CD4-positive, alpha-beta T cell treated with Interleukin-17A for 4 hours (primary cell): ENCODE results near the gene ASB6.
"Not testable (repeated sequence)": the region's sequence is repeated elsewhere in the genome, so short reads cannot be mapped to it uniquely, and the experiment has no call there.

Experiments
- DNase-seq: peaks from one replicate; pipeline ENCODE4 v3.0.0-alpha.2; 2020; ENCODE audit warnings: mixed read lengths

Gene ASB6

GRCh38 chr9:129666575-129666974, 24.6 kb upstream of the ASB6 start:
- DNase-seq = no peak

- no peak for DNase-seq
Measured at GRCh38 chr9:129665814-129666520, 24.0 kb upstream of the ASB6 start.

- peak; percentile 26 for DNase-seq
Measured at GRCh38 chr9:129665389-129665775, 23.4 kb upstream of the ASB6 start, which contains the start of gene PRRX2. PRRX2 (plus strand) TSS chr9:129665647; CDS start chr9:129665868, 221 bp downstream.

GRCh38 chr9:129664746-129665388, 22.9 kb upstream of the ASB6 start:
- no peak for DNase-seq

GRCh38 chr9:129662239-129662638, 20.3 kb upstream of the ASB6 start:
- DNase-seq = not testable (repeated sequence)

- DNase-seq = no peak
Measured at GRCh38 chr9:129661029-129661428, 19.1 kb upstream of the ASB6 start.

GRCh38 chr9:129656795-129657390, 14.9 kb upstream of the ASB6 start:
- no peak for DNase-seq

GRCh38 chr9:129655696-129656095, 13.7 kb upstream of the ASB6 start:
- DNase-seq = no peak

GRCh38 chr9:129655154-129655553, 13.2 kb upstream of the ASB6 start:
- DNase-seq = no peak

GRCh38 chr9:129654554-129655040, 12.6 kb upstream of the ASB6 start:
- no peak for DNase-seq

- DNase-seq = no peak
Measured at GRCh38 chr9:129653823-129654553, 12.0 kb upstream of the ASB6 start.

GRCh38 chr9:129650680-129651235, 8.8 kb upstream of the ASB6 start:
- no peak for DNase-seq

GRCh38 chr9:129649726-129650679, 8.1 kb upstream of the ASB6 start:
- no peak for DNase-seq

GRCh38 chr9:129648764-129649115, 6.8 kb upstream of the ASB6 start:
- DNase-seq = no peak

GRCh38 chr9:129648092-129648763, 6.3 kb upstream of the ASB6 start:
- DNase-seq = no peak

- DNase-seq = no peak
Measured at GRCh38 chr9:129647635-129648034, 5.7 kb upstream of the ASB6 start.

- DNase-seq = no peak
Measured at GRCh38 chr9:129646654-129647053, 4.7 kb upstream of the ASB6 start.

GRCh38 chr9:129646252-129646651, 4.3 kb upstream of the ASB6 start:
- no peak for DNase-seq

- DNase-seq = no peak
Measured at GRCh38 chr9:129644902-129645301, 3.0 kb upstream of the ASB6 start.

- no peak for DNase-seq
Measured at GRCh38 chr9:129644365-129644764, 2.4 kb upstream of the ASB6 start.

GRCh38 chr9:129643706-129644105, 1.8 kb upstream of the ASB6 start:
- no peak for DNase-seq
